Measurements from ENCODE around the gene CD74.
A peak's percentile ranks its signal among the peaks of the same experiment; 100 is the strongest.
"Not testable (repeated sequence)": the region's sequence is repeated elsewhere in the genome, so short reads cannot be mapped to it uniquely, and the experiment has no call there.

Gene CD74

DNA sequence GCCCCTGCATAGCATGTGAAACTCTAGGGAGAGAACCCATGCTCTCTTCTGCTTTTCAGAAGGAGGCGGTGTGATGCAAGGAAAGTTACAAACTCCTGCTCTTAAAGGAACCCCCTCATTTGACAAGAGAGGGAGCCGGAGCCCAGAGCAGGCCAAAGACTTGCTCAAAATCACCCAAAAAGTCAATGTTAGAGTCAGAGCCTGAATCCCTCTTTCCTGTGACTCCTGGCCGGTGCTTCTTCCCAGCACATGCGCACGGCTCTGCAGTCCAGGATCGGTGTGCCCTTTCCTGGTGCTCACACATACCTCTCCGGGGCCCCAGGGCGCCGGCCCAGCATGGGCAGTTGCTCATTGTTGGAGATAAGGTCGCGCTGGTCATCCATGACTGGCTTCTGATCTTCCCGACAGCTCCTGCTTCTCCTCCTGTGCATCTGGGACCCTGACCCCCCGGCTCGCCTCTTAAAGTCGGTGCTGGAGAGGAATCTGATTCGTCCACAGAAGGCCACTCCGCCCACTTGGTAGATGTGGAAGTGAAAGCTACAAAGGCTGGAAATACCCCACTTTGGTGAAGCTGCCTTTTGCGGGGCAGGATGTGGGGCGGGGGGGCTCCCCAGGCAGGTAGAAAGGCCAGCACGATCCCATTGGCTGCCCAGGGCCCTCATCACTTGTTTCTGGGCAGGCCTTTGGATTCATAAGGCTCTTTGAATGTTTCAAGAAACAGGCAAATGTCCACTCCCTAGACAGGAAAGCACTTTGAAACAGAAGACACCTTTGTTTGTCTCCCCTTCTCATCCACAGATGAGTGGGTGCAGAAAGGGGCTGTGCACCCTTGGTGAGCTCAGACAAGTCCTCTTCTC is at the start of gene CD74:
Gene CD74, minus strand, starts transcription at position 592 of the 857 bp plus-strand sequence. Its CDS starts 161 bp downstream, at position 431.
- peak; percentile 82 to 86 (median 84) for DNase-seq

GRCh38 chr5:150461231-150461630 is 48.5 kb upstream of the CD74 start:
- no peak for DNase-seq

- no peak for DNase-seq
These were observed 48.1 kb upstream of the CD74 start for GRCh38 chr5:150460781-150461180.

DNA sequence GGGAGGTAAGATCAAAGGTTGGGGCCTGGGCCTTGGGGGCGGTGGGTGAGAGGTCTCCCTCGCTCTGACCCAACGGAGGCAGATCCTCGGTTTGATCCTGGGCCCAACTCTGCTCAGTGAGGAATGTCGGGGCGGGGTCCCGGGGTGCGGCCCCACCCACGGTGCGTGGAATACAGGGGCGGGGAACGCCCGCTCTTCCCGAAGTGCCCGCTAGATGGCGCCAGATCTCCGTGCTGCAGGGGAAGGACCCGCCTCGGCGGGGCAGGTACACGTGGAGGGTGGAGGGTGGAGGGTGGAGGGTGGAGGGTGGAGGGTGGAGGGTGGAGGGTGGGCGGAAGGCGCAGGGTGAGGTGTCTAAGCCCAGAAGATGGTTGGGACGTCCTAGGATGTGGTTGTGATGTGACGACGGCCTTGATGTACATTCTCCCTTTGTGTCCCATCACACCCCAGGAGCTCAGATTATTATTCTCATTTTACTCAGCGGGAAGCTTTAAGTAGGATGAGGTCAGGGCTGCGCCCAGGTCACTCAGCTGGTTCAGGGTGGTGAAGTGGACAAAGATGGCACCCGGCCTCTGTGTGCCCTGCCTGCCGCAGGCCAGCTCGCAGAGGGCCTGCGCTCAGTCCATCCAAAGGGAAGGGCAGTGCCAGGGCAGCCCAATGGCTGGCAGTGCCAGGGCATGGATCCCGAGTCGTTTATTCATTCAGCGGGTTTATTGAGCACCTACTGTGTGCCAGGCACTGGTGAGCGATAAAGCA is 46.3 kb upstream of the CD74 start:
- peak; percentile 66 to 85 (median 80) for DNase-seq

GRCh38 chr5:150457562-150458240 is 45.0 kb upstream of the CD74 start:
- no peak for DNase-seq

DNA sequence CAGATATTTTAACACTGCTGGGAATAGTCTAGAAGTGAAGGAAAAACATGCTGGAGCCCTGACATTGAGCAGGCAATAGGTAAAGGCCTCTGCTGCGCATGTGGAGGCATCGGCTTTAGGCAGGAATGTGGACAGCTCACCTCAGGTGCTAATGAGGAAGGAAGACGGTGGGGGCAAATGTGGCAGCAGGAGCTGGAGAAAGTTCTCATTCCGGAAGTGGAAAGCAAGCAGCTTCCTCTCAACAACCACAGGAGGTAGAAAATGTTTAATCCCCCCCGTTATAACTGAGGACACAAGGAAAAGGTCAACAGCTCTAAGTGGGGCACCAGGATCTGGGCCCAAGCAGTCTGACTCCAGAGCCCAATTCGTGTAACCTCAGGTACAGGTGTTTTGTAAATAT is 44.4 kb upstream of the CD74 start:
- no peak for DNase-seq

GRCh38 chr5:150454492-150455229 is 42.0 kb upstream of the CD74 start:
- no peak for DNase-seq

GRCh38 chr5:150454027-150454426 is 41.3 kb upstream of the CD74 start:
- not testable (repeated sequence) for DNase-seq

DNA sequence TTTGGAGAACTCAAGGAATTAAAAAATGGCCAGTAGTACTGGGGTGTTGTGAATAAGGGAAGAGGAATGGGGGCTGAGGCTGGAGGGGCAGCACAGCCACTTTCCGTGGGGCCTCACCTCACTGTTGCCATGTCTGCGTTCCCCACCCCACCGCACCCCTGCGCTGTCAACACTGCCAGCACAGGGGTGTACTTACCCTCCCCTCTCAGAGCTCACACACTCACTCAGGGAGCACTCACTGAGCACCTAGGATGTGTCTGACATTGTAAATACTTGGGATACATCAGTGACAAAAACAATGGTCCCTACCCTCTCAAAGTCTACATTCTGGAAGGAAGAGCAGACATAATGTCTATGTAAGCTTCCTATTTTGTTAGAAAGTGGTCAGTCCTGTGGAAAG is 40.2 kb upstream of the CD74 start:
- DNase-seq = no peak

- no peak for DNase-seq
These were observed 38.9 kb upstream of the CD74 start for GRCh38 chr5:150451594-150451993.

GRCh38 chr5:150449517-150450339 is 37.0 kb upstream of the CD74 start, which contains the start of gene RPS14:
TSS of gene RPS14 (minus strand) at chr5:150449739. CDS start at chr5:150447733, 2,006 bp downstream.
- peak; percentile 85 to 90 (median 89) for DNase-seq

- no peak for DNase-seq
These were observed 36.3 kb upstream of the CD74 start for GRCh38 chr5:150448952-150449516.

DNA sequence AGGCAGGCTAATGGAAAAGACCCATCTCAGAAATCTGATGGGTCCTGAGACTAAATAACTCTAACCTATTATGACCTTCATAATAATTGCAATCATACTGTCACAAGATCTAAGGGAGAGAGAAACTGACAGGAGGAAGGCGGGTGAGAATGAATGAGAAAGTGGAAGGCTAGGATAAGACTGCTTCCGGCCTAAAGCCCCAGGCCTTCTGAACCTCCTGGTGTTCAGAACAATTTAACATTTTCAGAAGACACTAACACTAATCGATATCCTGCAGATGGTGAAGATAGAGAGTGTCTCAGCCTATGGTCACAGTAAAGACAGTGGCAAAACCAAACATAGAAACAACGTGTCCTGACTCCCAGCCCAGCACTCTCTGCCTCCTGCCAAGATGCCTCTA is 35.6 kb upstream of the CD74 start:
- no peak for DNase-seq

GRCh38 chr5:150447188-150447587 is 34.5 kb upstream of the CD74 start:
- DNase-seq = no peak

GRCh38 chr5:150446583-150446982 is 33.9 kb upstream of the CD74 start:
- DNase-seq = no peak

DNA sequence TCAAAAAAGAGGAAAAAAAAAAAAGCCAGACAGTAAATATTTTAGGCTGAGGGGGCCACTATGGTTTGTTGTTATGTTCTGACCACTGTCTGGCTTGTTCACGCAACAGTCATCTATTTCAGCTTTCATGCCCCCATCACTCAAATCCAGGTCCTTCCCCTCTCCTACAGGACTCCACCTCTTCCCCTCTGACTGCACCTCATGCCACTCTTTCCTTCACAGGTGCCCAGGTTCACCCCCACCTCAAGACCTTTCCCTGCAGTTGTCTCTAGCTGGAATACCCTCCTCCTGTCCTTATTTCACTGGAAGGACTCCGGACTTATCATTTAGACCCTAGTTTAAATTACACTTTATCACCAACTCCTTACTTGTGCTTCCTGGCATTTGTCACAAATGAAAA is 33.4 kb upstream of the CD74 start:
- DNase-seq = no peak

- no peak for DNase-seq
These were observed 32.1 kb upstream of the CD74 start for GRCh38 chr5:150444770-150445169.

- DNase-seq = no peak
These were observed 30.7 kb upstream of the CD74 start for GRCh38 chr5:150443242-150444075.

GRCh38 chr5:150442699-150443080 is 30.0 kb upstream of the CD74 start:
- no peak for DNase-seq

Data from activated CD4-positive, CD25-positive, alpha-beta regulatory T cell (primary cell).